Ishikawa (cell line): Measurements from ENCODE around the gene PSENEN.

ENCODE experiments used
- CEBPB ChIP-seq: IDR thresholded peaks from 2 replicates; pipeline ENCODE4 v1.6.1; 2012
- CREB1 ChIP-seq: IDR thresholded peaks from 2 replicates; pipeline ENCODE4 v1.6.1; 2012; ENCODE audit warnings: low read depth
- EGR1 ChIP-seq: IDR thresholded peaks from 2 replicates; pipeline ENCODE4 v1.6.1; 2012
- EP300 ChIP-seq: IDR thresholded peaks from 2 replicates; pipeline ENCODE4 v1.6.1; 2012; ENCODE audit warnings: borderline replicate concordance
- FOXM1 ChIP-seq: IDR thresholded peaks from 2 replicates; pipeline ENCODE4 v1.6.1; 2012; ENCODE audit warnings: low read depth, borderline replicate concordance
- NFIC ChIP-seq: IDR thresholded peaks from 2 replicates; pipeline ENCODE4 v1.6.1; 2012
- RAD21 ChIP-seq: IDR thresholded peaks from 2 replicates; pipeline ENCODE4 v1.6.1; 2012; ENCODE audit warnings: low read depth
- TAF1 ChIP-seq: IDR thresholded peaks from 2 replicates; pipeline ENCODE4 v1.6.1; 2012; ENCODE audit warnings: low read depth, mild to moderate bottlenecking
- TCF12 ChIP-seq: IDR thresholded peaks from 2 replicates; pipeline ENCODE4 v1.6.1; 2012; ENCODE audit warnings: low read depth
- TEAD4 ChIP-seq: IDR thresholded peaks from 2 replicates; pipeline ENCODE4 v1.6.1; 2012
- YY1 ChIP-seq: IDR thresholded peaks from 2 replicates; pipeline ENCODE4 v1.6.1; 2012; ENCODE audit warnings: low read depth
- ZBTB7A ChIP-seq: IDR thresholded peaks from 2 replicates; pipeline ENCODE4 v1.6.1; 2012; ENCODE audit warnings: low read depth
- TF ChIP-seq, protein P1 (sequence below): IDR thresholded peaks from 2 replicates; pipeline ENCODE4 v1.6.1; 2012
- TF ChIP-seq, protein P2 (sequence below): IDR thresholded peaks from 2 replicates; pipeline ENCODE4 v1.6.1; 2012; ENCODE audit warnings: low read depth, mild to moderate bottlenecking
- TF ChIP-seq, protein P3 (sequence below): IDR thresholded peaks from 2 replicates; pipeline ENCODE4 v1.6.1; 2012

PSENEN gene

DNA sequence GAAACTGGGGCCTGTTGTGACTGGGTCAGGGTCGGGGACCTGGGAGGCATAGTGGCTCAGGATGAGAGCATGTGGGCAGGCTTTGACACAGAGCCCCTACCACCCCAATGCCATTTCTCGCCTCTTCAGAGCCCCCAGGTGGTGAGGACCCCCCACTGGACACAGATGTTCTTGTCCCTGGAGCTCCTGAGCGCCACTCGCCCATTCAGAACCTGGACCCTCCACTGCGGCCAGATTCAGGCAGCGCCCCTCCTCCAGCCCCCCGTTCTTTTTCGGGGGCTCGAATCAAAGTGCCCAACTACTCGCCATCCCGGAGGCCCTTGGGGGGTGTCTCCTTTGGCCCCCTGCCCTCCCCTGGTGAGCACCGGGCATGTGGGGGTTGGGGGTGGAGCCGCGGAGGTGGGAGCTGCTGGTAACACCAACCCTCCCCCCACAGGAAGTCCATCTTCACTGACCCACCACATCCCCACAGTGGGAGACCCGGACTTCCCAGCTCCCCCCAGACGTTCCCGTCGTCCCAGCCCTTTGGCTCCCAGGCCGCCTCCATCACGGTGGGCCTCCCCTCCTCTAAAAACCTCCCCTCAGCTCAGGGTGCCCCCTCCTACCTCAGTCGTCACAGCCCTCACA, 13.6 kb upstream of the PSENEN start:
- TF ChIP-seq NFIC (no peak), YY1 (no peak), FOXM1 (no peak), ZBTB7A (no peak), TEAD4 (no peak), RAD21 (no peak), TAF1 (no peak), EP300 (no peak), CEBPB (no peak), CREB1 (no peak), TCF12 (no peak), EGR1 (no peak)
- TF ChIP-seq, protein P1, sequence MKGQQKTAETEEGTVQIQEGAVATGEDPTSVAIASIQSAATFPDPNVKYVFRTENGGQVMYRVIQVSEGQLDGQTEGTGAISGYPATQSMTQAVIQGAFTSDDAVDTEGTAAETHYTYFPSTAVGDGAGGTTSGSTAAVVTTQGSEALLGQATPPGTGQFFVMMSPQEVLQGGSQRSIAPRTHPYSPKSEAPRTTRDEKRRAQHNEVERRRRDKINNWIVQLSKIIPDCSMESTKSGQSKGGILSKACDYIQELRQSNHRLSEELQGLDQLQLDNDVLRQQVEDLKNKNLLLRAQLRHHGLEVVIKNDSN, result no peak
- TF ChIP-seq, protein P2, sequence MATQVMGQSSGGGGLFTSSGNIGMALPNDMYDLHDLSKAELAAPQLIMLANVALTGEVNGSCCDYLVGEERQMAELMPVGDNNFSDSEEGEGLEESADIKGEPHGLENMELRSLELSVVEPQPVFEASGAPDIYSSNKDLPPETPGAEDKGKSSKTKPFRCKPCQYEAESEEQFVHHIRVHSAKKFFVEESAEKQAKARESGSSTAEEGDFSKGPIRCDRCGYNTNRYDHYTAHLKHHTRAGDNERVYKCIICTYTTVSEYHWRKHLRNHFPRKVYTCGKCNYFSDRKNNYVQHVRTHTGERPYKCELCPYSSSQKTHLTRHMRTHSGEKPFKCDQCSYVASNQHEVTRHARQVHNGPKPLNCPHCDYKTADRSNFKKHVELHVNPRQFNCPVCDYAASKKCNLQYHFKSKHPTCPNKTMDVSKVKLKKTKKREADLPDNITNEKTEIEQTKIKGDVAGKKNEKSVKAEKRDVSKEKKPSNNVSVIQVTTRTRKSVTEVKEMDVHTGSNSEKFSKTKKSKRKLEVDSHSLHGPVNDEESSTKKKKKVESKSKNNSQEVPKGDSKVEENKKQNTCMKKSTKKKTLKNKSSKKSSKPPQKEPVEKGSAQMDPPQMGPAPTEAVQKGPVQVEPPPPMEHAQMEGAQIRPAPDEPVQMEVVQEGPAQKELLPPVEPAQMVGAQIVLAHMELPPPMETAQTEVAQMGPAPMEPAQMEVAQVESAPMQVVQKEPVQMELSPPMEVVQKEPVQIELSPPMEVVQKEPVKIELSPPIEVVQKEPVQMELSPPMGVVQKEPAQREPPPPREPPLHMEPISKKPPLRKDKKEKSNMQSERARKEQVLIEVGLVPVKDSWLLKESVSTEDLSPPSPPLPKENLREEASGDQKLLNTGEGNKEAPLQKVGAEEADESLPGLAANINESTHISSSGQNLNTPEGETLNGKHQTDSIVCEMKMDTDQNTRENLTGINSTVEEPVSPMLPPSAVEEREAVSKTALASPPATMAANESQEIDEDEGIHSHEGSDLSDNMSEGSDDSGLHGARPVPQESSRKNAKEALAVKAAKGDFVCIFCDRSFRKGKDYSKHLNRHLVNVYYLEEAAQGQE, result no peak
- TF ChIP-seq, protein P3, sequence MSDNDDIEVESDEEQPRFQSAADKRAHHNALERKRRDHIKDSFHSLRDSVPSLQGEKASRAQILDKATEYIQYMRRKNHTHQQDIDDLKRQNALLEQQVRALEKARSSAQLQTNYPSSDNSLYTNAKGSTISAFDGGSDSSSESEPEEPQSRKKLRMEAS, result no peak

GRCh38 chr19:35732540-35733179, 12.8 kb upstream of the PSENEN start:
- TF ChIP-seq TEAD4, result no peak
- TF ChIP-seq FOXM1, result no peak
- TF ChIP-seq EGR1, result no peak
- no peak for TF ChIP-seq RAD21
- TF ChIP-seq EP300, result no peak
- TF ChIP-seq CEBPB, result no peak
- TF ChIP-seq CREB1, result no peak
- TF ChIP-seq, protein P1, result no peak
- TF ChIP-seq, protein P2, result no peak

- TF ChIP-seq NFIC (no peak), TAF1 (no peak), TCF12 (no peak), ZBTB7A (no peak), EP300 (no peak), RAD21 (no peak)
Measured at GRCh38 chr19:35733180-35734125, 12.0 kb upstream of the PSENEN start.

GRCh38 chr19:35734273-35734672, 11.2 kb upstream of the PSENEN start:
- TF ChIP-seq TEAD4 (no peak), CREB1 (no peak), CEBPB (no peak), YY1 (no peak), NFIC (no peak), ZBTB7A (no peak), EGR1 (no peak), TCF12 (no peak), TAF1 (no peak)
- TF ChIP-seq, protein P1, result no peak
- TF ChIP-seq, protein P3, result no peak

DNA sequence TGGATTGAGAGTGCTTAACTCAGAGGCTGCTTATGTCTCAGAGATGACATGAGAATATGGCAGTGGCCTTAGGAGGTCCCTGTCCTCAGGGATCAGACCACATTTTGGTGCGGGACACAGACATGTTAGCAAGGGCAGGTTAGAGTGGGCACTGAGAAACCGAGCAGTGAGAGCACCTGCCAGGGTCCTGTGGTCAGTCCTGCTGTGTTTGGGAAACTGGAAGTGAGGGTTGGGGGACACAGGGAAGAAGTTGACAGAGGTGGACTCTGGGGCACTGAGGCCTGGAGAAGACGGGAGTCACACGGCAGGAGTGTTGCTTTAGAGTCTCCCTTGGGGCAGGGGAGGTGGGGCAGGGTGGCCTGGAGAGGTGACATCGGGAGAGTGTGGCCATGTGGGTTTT, 10.6 kb upstream of the PSENEN start:
- TF ChIP-seq, protein P1, result no peak
- no peak for TF ChIP-seq TCF12
- TF ChIP-seq FOXM1, result no peak
- TF ChIP-seq TAF1, result no peak
- no peak for TF ChIP-seq CEBPB
